Renal cortical epithelial cell (primary cell): Measurements from ENCODE around the gene MAST4. TPM values are rescaled to one million over a fixed set of nuclear protein-coding genes. Genes with fewer than 3 reads are reported as not detected.
A peak's percentile ranks its signal among the peaks of the same experiment; 100 is the strongest.

Experiments
- DNase-seq: peaks from one replicate; pipeline ENCODE4 v3.0.0-alpha.2; 2011; ENCODE audit warnings: low read depth
- total RNA-seq: library from RNA; depleted of rRNA; stranded (reverse); fragments of >200 nt; gene quantifications from 2 replicates; pipeline ENCODE4 v1.2.3, GENCODE V29; 2014

MAST4 gene
- total RNA-seq, result 4.0 and 8.7 TPM in 2 replicates

GRCh38 chr5:66595756-66596635 lies at the start of gene MAST4:
Gene MAST4 (plus strand): TSS chr5:66596393. CDS start chr5:66596656, 263 bp downstream.
- DNase-seq, result peak; percentile 61

- DNase-seq, result no peak
These were observed 49.7 kb upstream of the MAST4 start for GRCh38 chr5:66546541-66546940.

DNA sequence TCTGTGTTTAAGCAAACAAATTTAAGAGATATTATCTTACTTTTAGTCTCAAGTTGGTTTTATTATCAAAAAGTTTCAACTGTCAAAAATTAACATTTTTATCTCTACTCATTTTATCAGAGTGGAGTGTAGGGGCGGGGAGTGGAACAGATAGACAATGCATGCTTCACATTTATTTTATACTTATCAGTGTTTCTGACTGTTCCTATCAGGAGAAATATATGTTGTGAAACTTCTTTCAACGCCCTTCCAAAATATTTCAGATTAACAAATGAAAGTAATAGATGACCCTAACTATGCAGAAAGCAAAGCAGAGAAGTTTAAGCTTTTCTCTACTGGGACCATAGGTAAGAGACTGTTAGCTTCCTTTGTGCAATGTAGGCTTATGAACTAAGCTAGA lies 44.9 kb upstream of the MAST4 start:
- no peak for DNase-seq

GRCh38 chr5:66551945-66552344 lies 44.2 kb upstream of the MAST4 start:
- DNase-seq, result peak; percentile 42

DNA sequence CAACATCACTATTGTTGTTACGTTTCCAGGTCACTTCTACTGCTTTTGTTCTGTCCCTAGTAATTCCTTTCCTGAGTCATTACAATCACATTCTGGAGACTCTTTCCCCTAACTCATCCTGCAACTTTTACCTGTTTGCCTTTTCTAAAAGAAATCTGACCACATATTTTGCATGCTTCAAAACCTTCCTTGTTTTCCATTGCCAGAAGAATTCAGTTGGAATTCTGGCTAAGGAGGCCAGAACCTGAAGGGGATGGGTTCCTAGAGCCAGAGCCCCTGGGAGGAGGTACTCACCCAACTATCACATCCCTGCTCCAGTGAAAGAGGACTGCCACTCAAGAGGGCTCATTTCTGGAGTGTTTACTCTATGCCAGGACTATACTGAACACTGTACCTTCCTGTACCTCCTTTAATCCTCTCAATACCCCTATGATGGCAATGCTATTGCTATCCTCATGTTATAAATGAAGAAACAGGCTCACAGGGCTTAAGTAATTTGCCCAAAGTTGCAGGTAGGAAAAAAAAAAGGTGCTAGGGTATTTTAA lies 42.8 kb upstream of the MAST4 start:
- peak; percentile 3 for DNase-seq

GRCh38 chr5:66553916-66554575 lies 42.1 kb upstream of the MAST4 start:
- peak; percentile 87 for DNase-seq

- DNase-seq, result no peak
These were observed 41.3 kb upstream of the MAST4 start for GRCh38 chr5:66554884-66555283.

GRCh38 chr5:66558560-66558959 lies 37.6 kb upstream of the MAST4 start:
- peak; percentile 6 for DNase-seq

- DNase-seq, result no peak
These were observed 35.8 kb upstream of the MAST4 start for GRCh38 chr5:66560371-66560770.

DNA sequence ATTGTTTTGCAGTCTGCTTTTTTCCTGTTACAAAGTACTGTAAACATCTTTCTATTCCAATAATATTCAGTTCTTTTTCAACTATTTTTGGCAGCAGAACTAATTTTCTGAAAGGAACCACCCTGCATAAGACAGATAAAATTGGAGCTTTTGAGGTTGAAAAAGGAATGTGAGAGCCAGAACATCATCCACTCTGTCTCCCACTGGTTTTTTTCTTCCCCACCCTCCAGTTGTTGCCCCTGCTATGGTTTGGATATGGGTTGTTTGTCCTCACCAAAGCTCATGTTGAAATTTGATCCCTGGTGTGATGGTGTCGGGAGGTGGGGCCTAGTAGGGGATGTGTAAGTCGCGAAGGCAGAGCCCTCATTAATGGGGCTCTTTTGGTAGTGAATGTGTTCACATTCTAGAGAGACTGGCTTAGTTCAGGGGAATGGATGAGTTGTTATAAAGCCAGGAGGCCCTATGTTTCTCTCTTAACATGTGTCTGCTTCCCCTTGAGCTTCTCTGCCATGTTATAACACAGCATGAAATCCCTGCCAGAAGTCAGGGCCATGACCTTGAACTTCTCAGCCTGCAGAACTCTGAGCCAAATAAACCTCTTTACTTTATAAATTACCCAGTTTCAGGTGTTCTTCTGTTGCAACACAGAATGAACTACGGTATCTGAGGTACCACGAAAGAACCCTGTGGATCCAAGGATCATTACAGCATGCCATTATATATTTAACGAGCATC lies 34.8 kb upstream of the MAST4 start:
- DNase-seq, result no peak

- DNase-seq, result peak; percentile 9
These were observed 30.3 kb upstream of the MAST4 start for GRCh38 chr5:66565878-66566277.

GRCh38 chr5:66567474-66567873 lies 28.7 kb upstream of the MAST4 start:
- DNase-seq, result no peak

GRCh38 chr5:66570201-66570600 lies 26.0 kb upstream of the MAST4 start:
- DNase-seq, result no peak

DNA sequence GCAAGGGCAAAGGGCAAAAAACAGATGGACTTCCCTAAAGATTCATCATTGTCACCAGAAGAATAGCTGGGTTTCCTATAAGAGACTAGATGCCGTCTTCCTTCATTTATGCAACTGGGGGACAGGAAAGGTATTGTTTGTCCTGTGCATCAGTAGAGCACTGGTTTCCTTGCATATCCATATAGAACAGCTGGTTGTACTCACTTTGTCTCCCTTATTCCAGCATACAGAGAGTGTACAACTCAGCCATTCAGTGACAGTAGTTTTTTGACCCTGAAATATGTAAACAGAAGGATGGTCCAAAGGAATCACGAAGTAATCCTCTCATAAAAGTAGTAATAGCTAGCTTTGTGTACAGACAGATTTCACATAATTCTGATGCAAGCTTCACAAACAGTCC lies 22.5 kb upstream of the MAST4 start:
- DNase-seq, result no peak

- DNase-seq, result no peak
These were observed 13.6 kb upstream of the MAST4 start for GRCh38 chr5:66582499-66583165.

DNA sequence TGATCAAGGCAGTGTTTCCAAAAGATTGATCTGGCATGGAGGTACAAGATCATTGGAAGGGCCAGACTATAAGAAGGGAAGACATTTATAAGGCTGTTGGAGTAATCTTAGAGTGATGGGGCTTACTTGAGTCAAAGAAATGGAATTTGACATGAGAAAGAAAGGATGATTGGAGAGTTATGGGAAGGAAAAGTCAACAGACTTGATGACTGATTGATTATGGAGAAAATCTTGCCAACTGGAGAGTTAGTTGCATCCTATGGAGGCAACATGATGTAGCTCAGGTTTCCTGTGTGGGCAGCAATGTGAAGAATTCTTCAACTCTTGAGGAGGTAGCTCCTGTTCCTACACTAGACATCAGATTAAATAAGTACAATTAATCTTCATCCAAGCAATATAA lies 10.9 kb upstream of the MAST4 start:
- no peak for DNase-seq

DNA sequence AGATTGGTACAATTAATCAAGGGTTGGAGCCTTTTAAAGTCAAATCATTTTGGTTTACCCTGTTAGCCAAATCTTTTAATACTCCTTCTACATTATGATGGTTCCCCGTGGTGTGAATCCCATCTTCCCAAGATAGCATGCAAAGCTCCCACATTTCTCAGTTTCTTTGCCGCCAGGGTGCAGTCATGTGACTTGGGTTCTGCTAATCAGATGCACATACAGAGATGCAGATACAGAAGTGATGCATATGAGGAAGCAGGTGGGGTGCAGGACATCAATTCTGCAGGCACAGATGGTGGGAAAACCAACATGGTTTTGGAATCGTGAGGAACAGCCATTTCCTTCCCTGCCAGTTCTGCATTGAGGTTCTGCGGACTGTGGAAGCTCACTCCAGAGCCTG lies 8.4 kb upstream of the MAST4 start:
- no peak for DNase-seq

DNA sequence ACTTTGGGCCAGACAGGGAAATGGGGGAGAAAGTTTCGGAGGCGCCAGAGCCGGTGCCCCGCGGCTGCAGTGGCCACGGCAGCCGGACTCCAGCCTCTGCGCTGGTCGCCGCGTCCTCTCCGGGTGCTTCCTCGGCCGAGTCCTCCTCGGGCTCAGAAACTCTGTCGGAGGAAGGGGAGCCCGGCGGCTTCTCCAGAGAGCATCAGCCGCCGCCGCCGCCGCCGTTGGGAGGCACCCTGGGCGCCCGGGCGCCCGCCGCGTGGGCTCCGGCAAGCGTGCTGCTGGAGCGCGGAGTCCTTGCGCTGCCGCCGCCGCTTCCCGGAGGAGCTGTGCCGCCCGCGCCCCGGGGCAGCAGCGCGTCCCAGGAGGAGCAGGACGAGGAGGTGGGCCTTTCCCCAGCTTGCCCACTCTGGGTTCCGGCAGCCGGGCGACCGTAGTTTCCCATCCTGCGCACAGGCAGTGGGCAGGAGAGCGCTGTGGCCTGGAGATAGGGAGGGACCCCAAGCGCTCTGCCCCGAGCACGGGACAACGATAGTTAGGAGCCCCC lies 516 bp downstream of the MAST4 start:
- DNase-seq, result no peak

DNA sequence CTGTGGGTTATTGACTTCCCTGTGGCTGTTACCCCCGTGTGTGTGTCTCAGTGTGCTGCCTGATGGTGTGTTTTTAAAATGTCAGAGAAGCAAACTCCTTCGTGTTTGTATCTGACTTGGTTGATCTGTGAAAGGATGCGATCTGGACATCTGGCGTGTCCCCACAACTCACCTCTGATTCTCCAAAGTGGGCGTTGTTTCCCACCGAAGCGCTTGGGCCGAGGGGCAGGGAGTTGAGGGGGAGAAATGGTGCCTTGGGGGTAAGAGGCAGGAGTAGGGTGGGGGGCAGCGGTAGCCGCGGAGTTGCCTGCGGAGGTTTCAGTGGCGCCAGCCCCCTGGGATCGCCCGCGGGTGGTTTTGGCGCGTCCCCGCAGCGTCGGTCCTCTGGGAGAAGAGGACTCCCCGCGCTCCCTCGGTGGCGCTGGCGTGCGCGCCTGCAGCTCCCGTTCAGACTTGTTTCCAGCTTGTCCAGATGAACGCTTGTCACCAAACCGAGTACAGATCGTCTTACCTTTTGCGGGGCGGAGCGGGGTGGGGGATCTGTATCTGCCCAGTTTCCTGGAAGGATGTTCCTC lies 1.1 kb downstream of the MAST4 start:
- no peak for DNase-seq

GRCh38 chr5:66602621-66603020 lies 6.4 kb downstream of the MAST4 start:
- DNase-seq, result no peak

DNA sequence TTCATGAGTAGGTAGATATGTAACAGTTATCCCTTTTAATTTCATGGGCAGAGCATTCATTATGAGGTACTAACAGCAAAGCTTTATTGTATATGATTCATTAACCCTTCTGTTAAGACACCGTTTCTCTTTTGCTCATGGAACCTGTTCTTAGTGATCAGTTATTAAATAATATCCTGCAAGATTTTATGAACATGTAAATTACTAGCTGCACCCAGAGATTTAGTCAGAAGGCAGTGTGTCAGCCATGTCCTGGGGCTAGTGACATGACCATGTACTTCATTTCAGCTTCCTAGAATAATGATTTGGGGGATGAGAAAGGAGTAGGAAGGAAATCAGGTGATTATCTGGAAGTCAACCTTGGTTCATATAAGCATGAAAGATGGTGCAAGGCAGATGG lies 7.0 kb downstream of the MAST4 start:
- DNase-seq, result no peak
